MM.1S (cell line): ENCODE measurements around the gene NAIF1.

Source experiments
- CTCF ChIP-seq: fragments of 300-600 bp; sonication (generic); IDR thresholded peaks from 2 replicates; pipeline ENCODE4 v1.5.1; 2016; ENCODE audit warnings: antibody characterized with exemption, low read length, mixed read lengths
- EZH2 ChIP-seq: fragments of 300-600 bp; sonication (generic); optimal IDR thresholded peaks from 2 replicates; pipeline ENCODE3; 2017; ENCODE audit warnings: low read depth, mild to moderate bottlenecking, antibody characterized with exemption, low read length, mixed read lengths
- EZH2phosphoT487 ChIP-seq: fragments of 300-600 bp; sonication (generic); IDR thresholded peaks from 2 replicates; pipeline ENCODE4 v1.6.1; 2018; ENCODE audit warnings: antibody characterized with exemption, low read length

GRCh38 chr9:128102196-128102595, 35.1 kb upstream of the NAIF1 start:
- no peak for TF ChIP-seq CTCF
- TF ChIP-seq EZH2phosphoT487 = no peak
- TF ChIP-seq EZH2 = no peak
